CD4-positive, alpha-beta T cell treated with Interleukin-21 for 1 hour (primary cell): ENCODE results near the gene ACSL1.
"Not testable (repeated sequence)": the region's sequence is repeated elsewhere in the genome, so short reads cannot be mapped to it uniquely, and the experiment has no call there.

ENCODE experiments used
- DNase-seq: peaks from one replicate; pipeline ENCODE4 v3.0.0-alpha.2; 2020

The ACSL1 gene

DNA sequence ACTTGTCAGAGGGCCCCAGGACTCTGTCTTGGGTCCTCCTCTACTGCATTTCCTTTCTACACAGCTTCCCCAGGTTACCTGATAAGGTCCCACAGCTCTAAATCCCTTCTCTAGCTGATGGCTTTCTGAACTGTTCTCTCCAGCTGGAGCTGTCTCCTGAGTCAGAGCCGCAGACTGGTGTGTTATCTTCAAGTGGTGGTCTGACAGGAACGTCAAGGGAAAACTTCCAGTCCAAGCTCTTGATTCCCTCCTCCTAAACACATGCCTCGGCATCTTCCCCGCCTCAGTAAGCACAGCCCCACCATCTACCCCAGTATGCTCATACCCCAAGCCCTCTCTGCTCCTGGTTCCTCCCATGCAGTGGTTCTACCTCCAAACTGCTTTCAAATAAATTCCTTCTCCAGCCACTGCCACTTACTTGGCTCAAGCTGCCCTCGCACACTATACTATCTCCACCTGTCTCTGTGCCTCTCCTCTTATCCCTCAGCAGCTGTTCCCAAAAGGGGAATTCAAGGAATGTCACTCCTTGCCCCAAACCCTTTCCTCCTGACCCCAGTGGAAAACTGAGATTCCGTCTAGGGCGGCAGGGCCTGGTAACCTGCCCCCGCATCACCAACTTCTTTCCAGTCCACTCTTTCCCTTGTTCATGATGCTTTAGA, 74.7 kb downstream of the ACSL1 start:
- DNase-seq: no peak

DNA sequence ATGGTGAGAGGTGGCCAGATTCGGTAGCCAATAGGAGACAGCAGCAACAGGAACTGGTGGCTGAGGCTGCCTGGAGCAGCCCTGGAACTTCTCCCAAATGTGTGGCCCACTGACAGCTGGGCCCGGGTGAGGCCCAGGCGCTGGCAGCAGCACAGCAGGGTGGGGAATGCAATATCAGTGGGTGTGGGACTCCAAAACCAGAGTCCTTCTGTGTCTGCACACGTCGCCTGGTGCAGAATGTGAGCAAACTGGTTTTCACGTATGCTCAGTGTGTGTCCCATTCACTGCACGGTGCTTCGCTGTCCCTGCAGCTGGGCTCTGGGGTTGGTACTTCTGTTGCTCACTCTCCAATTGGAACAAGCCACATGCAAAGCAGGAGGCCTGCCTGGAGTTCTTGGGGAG, 77.5 kb downstream of the ACSL1 start:
- DNase-seq: no peak

DNA sequence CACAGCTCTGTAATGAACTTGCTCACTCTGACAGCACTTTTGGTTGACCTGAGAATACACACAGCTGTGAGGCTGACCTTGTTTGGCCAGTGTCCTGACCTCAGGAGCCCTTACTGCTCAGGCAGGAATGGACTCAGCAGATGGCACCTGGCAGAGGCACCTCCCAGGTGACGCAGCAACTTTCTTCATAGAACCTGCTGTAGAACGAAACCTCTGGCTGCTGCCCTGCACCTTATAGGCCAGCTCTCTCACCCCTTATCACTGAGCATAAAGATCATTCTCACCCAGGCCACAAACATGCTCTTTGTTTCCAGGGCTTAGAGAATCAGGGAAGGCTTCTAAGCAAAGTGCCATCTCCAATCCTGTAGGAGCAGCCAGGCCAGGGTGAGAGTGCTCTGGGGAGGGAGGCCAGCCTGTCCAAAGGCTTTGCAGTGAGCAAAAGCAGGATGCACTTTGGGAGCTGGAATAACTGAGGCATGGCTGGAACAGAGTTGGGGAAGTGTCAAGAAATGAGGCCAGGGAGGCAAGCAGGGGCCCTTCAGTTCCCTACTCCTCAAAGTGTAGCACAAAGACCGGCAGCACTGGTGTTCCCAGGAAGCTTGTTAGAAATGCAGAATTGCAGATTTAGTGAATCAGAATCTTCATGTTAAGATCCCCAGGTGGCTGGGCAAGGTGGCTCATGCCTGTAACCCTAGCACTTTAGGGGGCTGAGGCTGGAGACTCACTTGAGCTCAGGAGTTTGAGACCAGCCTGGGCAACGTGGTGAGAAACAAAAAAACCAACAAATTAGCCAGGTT, 78.5 kb downstream of the ACSL1 start:
- no peak for DNase-seq

DNA sequence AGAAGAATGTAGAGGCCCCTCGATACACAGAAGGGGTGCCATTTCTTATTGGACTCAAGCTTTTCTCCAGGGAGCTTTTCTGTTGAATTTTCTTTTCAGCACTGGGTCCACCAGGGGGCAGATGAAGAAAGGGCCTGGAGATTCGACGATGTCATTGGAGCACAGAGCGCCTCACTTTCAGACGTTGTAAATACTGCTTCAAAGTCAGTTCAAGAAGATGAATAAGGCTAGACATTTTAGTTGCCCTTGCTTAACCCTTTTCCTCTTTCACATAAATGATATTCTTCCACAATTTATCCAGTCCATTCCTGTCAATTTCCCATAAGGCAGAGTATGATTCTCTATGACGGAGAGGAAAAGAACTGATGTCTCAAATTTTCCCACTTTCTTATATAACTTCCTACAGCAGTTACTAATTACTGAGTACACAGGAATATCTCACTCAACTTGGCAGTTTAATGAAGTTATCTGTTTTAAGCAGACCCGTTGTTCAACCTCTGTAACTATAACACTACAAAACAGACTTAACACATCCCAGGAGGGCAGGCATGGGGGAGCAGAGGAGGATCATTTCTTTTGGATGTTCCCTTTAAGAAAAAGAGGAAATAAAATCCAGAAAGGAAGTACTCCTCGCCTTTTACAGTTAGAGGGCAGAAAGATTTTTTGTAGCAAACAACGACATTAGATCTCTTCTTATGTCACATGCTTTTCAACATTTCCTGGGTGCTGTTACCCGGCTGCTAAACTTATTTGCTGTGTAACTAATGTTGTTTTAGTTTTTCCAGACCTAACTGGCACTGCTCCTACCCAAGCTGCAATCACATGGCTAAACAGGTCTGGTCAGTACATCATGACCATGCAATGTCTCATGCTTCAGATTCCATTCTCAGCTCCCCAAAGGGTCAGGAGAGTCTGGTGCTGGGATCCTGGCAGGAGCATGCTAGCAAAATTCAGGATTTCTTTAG, 79.7 kb downstream of the ACSL1 start:
- DNase-seq: peak; percentile 72

DNA sequence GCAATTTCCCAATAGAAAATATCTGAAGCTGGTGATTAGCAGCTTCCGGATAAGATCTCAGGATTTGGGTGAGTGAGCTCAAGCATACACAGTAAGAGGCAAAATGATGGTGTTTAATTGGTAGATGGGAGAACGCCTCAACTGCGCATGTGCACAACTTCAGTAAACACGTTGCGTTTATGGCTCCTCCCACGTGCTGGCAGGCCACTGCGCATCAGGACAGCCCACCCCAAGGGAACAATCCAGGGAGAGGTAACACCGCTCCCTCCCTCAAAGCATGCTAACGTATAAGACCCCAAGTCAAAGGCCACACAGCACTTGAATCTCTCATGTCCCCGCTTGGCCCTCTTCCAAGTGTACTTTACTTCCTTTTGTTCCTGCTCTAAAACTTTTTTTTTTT, 81.5 kb downstream of the ACSL1 start:
- no peak for DNase-seq

DNA sequence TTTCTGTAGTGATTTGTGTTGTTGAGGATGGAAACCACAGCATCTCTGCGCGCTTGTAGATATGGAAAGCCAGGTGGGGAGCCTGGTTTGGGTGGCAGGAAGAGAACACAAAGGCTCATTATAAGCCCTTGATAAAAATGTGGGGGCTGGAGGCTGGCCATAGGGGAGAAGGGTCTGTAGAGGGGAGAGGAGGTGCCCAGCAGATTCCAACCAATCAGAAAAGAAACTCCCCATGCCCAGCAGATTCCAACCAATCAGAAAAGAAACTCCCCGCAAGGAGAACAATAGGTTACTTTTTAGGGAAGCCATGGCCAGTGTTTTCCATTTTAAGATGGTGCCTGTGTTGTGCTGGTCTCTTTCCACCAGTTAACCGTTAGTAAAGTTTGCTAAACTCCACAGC, 82.1 kb downstream of the ACSL1 start:
- no peak for DNase-seq

DNA sequence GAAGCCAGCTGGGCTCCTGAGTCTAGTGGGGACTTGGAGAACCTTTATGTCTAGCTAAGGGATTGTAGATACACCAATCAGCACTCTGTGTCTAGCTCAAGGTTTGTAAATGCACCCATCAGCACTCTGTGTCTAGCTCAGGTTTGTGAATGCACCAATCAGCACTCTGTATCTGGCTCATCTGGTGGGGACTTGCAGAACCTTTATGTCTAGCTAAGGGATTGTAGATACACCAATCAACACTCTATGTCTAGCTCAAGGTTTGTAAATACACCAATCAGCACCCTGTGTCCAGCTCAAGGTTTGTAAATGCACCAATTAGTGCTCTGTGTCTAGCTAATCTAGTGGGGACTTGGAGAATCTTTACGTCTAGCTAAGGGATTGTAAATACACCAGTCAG, 84.1 kb downstream of the ACSL1 start:
- DNase-seq: not testable (repeated sequence)

DNA sequence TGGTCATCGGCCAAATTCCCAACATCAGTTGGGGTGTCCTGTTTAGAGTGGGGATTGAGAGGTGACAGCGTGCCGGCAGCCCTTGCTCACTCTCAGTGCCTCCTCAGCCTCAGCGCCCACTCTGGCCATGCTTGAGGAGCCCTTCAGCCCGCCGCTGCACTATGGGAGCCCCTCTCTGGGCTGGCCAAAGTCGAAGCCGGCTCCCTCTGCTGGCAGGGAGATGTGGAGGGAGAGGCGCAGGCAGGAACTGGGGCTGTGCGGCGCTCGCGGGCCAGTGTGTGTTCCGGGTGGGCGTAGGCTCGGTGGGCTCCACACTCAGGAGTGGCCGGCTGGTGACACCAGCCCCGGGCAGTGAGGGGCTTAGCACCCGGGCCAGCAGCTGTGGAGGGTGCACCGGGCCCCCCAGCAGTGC, 84.8 kb downstream of the ACSL1 start:
- DNase-seq: no peak

DNA sequence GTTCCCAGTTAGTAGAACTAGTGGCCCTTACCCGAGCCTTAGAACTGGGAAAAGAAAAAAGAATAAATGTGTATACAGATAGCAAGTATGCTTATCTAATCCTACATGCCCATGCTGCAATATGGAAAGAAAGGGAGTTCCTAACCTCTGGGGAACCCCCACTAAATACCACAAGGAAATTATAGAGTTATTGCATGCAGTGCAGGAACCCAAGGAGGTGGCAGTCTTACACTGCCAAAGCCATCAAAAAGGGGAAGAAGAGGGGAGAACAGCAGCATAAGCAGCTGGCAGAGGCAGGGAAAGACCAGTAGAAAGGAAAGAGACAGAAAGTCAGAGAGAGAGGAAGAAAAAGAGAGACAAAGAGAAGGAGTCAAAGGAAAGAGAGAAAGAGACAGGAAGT, 86.2 kb downstream of the ACSL1 start:
- DNase-seq: not testable (repeated sequence)

DNA sequence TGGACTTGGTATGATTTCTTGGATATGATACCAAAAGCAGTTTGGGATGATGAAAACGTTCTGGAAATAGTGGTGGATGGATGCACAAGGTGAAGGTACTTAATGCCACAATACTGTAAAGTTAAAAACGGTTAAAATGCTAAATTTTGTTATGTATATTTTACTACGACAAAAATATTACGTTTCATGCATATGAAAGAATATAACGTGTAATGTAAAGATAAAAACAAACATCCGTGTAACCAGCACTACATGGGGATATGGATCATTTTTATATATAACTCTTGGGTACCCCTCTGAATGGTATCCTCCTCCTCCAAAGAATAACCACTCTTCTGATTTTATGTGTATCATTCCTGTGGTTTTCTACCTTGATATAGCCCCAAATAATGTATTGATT, 91.0 kb downstream of the ACSL1 start:
- no peak for DNase-seq

DNA sequence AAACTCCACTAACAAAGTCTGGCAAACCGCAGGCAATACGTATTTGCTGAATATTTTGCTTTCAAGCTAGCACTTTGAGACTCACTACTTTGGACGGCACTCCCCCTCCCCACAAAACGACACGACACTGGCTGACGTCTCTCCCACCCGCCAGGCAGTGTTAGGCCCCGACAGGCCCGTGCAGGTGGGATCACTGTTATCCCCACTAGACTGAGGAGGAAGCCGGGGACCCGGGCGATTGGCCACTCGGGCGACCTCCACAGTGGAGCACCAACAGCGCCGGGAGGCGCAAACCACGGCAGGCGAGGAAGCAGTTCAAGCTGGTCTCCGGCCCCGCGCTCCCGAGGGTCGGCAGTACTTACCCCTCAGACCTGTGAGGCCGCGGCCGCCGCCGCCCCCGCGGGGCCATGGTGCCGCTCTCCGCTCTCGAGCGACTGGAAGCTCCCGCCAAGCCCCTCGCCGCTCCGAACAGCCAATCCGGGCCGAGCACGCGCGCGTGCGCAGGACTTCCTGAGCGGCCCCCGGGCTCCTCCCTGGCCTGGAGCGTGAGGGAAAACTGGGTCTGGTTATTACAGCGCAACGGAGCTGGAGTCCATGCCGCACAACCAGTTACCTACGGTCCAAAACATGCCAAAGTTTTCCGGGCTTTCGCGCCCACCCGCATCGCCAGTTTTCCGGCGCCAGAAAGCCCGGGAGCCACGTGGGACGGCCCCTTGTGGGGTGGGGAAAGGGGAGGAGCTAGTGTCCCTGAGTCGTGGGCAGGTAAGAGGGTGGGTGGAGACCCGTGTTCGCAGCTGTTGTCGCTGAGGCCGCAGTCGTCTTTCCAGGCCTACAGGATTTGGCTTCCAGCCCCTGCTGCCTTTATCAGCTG, 91.9 kb downstream of the ACSL1 start, which contains the start of gene CENPU:
Gene CENPU, minus strand, starts transcription at position 443 of the 871 bp plus-strand sequence. Its CDS starts 34 bp downstream, at position 409.
- peak; percentile 97 for DNase-seq

DNA sequence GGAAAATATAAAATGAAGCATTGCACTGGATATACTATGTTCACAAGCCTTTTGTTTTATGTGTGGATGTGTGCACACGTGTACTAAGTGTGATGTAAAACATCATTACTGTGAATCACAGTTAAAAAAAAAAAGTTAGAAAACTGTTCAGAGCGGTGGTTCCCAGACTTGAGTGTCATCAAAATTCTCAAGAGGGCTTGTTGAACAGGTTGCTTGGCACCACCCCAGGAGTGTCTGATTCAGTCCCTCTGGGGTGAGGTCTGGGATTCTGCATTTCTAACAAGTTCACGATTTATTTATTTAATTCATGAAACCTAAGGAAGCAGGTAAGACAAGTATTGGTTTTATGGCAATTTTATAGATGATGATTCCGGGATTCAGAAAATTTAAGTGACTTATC, 93.6 kb downstream of the ACSL1 start:
- no peak for DNase-seq

DNA sequence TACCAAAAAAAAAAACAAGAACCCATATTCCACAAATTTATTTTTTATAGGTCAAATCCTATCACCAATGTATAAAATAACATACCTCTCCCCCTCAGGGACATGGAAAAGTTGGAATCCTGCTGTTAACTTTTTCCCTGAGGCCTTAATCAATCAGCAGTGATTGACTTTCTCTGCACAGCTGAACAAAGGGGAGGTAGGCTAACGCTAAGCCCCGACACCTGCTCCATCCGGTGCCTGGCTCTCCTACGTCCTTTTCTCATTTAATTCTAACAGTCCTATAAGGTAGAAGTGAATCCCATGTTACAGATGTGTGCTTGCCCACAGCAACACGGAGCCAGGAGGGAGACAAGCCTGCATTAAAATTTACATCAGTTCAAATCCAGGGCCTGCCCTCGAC, 94.7 kb downstream of the ACSL1 start:
- no peak for DNase-seq

DNA sequence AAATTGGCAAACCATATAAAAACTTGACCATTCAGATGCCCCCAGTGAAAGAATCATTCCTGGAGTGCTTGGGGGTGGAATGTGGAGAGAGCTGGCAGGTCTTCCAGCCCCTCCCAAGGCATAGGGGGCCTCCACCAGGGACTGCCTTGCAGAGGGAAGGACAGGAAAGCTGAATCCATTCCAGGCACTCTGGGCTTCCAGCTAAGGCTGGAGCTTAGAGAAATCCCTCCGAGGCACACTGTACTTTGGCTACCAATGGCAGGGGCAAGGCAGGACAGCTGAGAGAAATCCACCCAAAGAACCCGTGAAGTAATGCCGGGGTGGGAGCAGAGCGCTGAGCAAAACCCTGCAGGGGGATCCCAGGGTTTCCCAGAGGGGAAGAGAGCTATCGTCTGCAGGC, 95.8 kb downstream of the ACSL1 start:
- no peak for DNase-seq

DNA sequence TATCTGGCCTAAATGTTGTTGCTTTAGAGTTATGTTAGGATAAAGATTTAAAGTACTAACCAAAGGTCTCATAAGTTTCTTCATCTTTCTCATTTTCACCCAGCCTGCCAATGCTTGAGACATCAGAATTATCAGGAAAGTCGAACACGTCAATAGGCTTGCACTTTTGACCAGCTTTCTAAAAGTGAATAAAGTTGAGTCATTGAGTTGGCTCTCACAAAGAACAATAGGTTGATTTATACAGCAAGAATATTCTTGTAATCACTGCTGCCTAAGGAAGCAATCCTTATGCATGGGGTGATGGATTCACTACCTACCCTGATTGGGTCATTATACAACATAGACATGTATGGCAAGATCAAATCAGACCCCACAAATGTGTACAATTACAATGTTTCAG, 96.9 kb downstream of the ACSL1 start:
- DNase-seq: no peak

DNA sequence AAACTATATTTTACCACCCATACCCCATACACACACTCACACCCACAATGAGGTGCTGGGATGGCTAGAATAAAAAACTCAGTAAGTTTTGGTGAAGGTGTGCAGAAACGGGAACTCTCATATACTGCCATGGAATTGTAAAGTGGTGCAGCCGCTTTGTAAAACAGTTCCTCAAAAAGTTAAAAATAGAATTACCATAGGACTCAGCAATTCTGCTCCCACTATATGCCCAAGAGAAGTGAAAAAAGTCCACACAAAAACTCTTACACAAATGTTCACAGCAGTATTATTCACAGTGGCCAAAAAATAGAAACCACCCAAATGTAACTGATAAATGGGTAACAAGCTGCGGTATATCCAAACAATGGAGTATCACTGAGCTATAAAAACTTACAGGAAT, 98.3 kb downstream of the ACSL1 start:
- DNase-seq: no peak

DNA sequence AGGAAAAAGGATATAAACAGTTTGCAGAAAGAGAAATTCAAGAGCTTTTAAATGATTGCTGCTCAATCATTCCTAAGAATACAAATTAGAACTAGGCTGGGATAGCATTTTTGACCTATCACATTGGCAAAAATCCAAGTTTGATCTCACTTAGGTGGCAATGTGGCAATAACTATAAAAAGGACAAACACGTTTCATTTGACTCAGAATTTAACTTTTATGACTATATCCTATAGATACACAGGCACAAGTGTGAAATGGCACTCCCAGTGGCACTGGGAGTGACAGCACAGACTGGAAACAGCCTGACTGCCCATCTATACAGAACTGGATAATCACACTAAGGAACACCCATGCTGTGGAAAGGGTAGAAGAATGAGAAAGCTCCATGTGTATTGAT, 103.0 kb downstream of the ACSL1 start:
- no peak for DNase-seq

DNA sequence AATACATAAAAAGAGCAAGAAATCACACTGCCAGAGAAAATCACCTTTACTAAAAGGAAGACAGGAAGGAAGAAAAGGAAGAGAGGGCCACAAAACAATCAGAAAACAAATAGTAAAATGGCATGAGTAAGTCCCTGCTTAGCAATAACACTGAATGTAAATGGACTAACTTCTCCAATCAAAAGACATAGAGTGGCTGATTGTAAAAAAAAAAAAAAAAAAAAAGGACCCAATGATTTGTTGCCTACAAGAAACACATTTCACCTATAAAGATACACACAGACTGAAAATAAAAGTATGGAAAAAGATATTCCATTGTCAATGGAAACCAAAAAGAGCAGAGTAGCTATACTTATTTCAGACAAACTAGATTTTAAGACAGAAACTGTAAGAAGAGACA, 104.5 kb downstream of the ACSL1 start:
- no peak for DNase-seq

DNA sequence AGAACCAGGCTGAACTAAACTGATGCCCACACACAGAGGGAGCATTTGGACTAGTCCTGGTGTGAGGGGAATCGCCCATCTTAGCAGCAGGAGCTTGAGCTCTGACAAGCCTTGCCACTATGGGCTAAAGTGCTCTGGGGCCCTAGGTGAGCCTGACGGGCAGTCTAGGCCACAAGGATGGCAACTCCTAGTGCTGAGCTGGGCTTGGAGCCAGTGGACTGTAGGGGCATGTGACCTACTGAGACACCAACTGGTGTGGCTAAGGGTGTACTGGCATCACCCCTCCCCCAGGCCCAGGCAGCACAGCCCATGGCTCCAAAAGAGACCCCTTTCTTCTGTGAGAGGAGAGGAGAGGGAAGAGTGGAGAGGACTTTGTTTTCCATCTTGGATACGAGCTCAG, 106.4 kb downstream of the ACSL1 start:
- DNase-seq: no peak

DNA sequence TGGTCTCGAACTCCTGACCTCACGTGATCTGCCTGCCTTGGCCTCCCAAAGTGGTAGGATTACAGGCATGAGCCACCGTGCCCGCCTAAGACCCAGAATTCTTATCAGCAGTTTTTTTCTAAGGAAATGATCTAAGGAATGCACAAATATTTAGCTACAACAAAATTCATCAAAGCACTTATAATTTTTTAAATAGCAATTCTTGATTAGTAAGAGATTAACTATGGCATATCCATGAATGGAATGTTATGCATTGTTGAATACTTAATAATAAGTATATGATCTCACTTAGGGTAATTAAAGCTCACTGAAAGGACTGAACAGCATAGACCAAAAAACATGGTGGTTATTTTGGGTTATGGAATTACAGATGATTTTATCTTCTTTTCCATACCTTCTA, 110.2 kb downstream of the ACSL1 start:
- DNase-seq: no peak

DNA sequence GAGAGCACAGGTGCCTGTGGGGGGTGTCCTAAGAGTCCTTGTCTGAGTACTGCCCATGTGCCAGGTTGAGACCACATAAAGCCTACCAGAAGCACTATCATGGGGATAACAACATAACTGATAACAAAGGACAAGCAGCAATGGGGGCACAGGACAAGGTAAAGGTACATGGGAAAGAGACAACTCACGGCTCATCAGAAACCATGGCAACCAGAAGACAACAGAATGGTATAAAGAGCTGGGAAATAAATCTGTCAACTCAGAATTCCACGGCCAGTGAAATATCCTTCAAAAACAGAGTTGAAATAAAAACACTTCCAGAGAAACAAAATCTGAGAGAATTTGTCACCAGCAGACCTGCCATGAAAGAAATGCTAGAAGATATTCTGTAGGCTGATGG, 111.9 kb downstream of the ACSL1 start:
- no peak for DNase-seq

DNA sequence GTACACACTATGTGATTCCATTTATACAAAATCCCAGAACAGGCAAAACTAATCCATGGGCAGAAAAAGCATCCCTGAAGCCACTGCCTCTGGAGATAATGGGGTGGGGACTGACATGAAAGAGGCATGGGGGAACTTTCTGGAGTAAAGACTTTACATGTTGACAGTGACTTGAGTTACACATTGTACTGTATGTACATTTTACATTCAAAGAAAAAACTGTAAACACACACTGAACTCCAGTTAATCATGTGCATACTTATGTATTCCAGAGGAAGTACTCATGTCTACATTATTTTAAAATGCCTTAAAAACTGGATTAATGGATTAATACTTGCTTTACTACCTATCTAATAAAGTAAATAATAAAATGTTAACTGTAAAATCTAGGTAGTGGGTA, 113.4 kb downstream of the ACSL1 start:
- no peak for DNase-seq
